ENCODE data around the gene KDM4C. TPM values are rescaled to one million over a fixed set of nuclear protein-coding genes. Genes with fewer than 3 reads are reported as not detected.

Gene KDM4C
- total and polyA plus RNA-seq, 2 of the 4 experiments (the other 2 are of a cell fraction) = 11.8 to 23.8 TPM

DNA sequence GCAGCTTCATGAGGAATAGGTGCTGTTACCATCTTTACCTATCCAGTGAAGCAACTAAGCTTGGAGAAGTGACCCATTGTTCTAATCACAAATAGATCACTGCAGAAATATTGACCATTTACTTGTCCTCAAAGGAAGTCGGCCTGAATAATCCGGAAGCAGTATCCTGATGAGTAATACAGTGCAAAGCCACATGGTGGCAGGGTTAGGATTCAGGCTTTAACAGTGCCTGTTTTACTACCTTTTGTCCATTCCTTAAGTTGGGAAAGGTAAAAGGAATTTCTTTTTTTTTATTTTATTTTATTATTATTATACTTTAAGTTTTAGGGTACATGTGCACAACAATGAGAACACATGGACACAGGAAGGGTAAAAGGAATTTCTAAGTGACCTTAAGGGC lies 336.3 kb downstream of the KDM4C start:
- in situ Hi-C loops (cut with MboI; ENCODE audit: low sequenced_read_pairs) = no loop called here
- intact Hi-C loops (cut with micrococcal nuclease) = no loop called here
- CTCF ChIA-PET = interaction anchor here (0.6 kb wide), 1 partner anchor 238 kb away, joined by 3 read pairs; no protein-coding TSS in a partner anchor

More for the DNA sequence above, 336.3 kb downstream of the KDM4C start:
- H3K9me1 ChIP-seq (ENCODE audit: insufficient read depth, low read length) = peaks cover 4% of the 10 kb centered on the region; the same call in 1 of the 2 replicates
- no peak overlapping the region for H2BK5ac ChIP-seq (ENCODE audit: low read depth, low read length, poor library complexity, severe bottlenecking)
- H2BK20ac ChIP-seq (ENCODE audit: low read depth, low read length) = no peak overlapping the region
- no peak for TF ChIP-seq MAZ (IDR thresholded peaks at IDR 0.05; ENCODE audit: borderline replicate concordance, low read depth, low read length)
- peak; percentile 34; the same call in 1 of the 2 replicates for TF ChIP-seq RAD21 (IDR thresholded peaks at IDR 0.05; ENCODE audit: low read length)
- TF ChIP-seq BHLHE40 (IDR thresholded peaks at IDR 0.05; ENCODE audit: low read depth, low read length) = no peak
- no peak for TF ChIP-seq MXI1 (IDR thresholded peaks at IDR 0.05; ENCODE audit: borderline replicate concordance, low read depth, low read length)
- TF ChIP-seq, protein P1, sequence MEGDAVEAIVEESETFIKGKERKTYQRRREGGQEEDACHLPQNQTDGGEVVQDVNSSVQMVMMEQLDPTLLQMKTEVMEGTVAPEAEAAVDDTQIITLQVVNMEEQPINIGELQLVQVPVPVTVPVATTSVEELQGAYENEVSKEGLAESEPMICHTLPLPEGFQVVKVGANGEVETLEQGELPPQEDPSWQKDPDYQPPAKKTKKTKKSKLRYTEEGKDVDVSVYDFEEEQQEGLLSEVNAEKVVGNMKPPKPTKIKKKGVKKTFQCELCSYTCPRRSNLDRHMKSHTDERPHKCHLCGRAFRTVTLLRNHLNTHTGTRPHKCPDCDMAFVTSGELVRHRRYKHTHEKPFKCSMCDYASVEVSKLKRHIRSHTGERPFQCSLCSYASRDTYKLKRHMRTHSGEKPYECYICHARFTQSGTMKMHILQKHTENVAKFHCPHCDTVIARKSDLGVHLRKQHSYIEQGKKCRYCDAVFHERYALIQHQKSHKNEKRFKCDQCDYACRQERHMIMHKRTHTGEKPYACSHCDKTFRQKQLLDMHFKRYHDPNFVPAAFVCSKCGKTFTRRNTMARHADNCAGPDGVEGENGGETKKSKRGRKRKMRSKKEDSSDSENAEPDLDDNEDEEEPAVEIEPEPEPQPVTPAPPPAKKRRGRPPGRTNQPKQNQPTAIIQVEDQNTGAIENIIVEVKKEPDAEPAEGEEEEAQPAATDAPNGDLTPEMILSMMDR (conservative IDR thresholded peaks at IDR 0.05; ENCODE audit: low read depth, low read length) = 0 out of 2 replicates have a peak, but pooled peaks have one; percentile 29
- 0 out of 2 replicates have a peak, but pooled peaks have one; percentile 15 for TF ChIP-seq SMC3 (IDR thresholded peaks at IDR 0.05; ENCODE audit: low read depth, low read length)
- TF ChIP-seq, protein P2, sequence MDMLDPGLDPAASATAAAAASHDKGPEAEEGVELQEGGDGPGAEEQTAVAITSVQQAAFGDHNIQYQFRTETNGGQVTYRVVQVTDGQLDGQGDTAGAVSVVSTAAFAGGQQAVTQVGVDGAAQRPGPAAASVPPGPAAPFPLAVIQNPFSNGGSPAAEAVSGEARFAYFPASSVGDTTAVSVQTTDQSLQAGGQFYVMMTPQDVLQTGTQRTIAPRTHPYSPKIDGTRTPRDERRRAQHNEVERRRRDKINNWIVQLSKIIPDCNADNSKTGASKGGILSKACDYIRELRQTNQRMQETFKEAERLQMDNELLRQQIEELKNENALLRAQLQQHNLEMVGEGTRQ (IDR thresholded peaks at IDR 0.05; ENCODE audit: low read depth, low read length) = no peak
- TF ChIP-seq RCOR1 (IDR thresholded peaks at IDR 0.05; ENCODE audit: insufficient replicate concordance, low read length) = no peak
- TF ChIP-seq FOS (IDR thresholded peaks at IDR 0.05; ENCODE audit: low read depth, low read length) = no peak
- no peak for TF ChIP-seq POLR2A (IDR thresholded peaks at IDR 0.05; ENCODE audit: low read depth, low read length)
- no peak for TF ChIP-seq CHD1 (IDR thresholded peaks at IDR 0.05; ENCODE audit: low read depth, low read length)
- H3K79me1 ChIP-seq (ENCODE audit: low read depth in 1 of 2, low read length in 2 of 2) = no peaks in the 10 kb centered on the region
- no peak overlapping the region for H3K14ac ChIP-seq (replicated peaks; ENCODE audit: low read depth, low read length)
- no peak overlapping the region for H2AK9ac ChIP-seq (replicated peaks; ENCODE audit: low read depth, low read length, poor library complexity)
- no peak overlapping the region for H3K18ac ChIP-seq (ENCODE audit: low read depth, low read length)
- H3K27ac ChIP-seq (ENCODE audit: insufficient read depth, low read length) = no peak overlapping the region
- dilution Hi-C loops (cut with HindIII; ENCODE audit: low sequenced_read_pairs, unreplicated experiment) = no loop called here
- no peaks in the 10 kb centered on the region for H3K36me3 ChIP-seq (ENCODE audit: control insufficient read depth, insufficient read depth, low read length)
- no peak overlapping the region for H3K4me3 ChIP-seq (ENCODE audit: insufficient read depth, low read depth, low read length)
- H2AK5ac ChIP-seq (ENCODE audit: low read depth, low read length) = no peak overlapping the region
- WGBS, 2 experiments (ENCODE audit: extremely low coverage in 2 of 2, insufficient read length in 1 of 2) = no CpG with 5 or more reads among the region's 2 CpGs
- no peak overlapping the region for H3K4me2 ChIP-seq (ENCODE audit: low read depth, low read length)
- no peak overlapping the region for H3K9ac ChIP-seq (ENCODE audit: low read depth, low read length)
- DNase-seq (peak; percentile 24), ATAC-seq (ENCODE audit: low read depth) (no peak; the same call in 1 of the 2 replicates)
- no peak overlapping the region for H4K8ac ChIP-seq (ENCODE audit: low read depth in 2 of 2, low read length in 2 of 2)
- H3K23ac ChIP-seq (ENCODE audit: low read depth, low read length) = no peak overlapping the region
- no peaks in the 10 kb centered on the region for H4K20me1 ChIP-seq (ENCODE audit: insufficient read depth, low read length)
- POLR2A ChIA-PET (ENCODE audit: unreplicated experiment) = no interaction called here
- no peak overlapping the region for H2BK15ac ChIP-seq (ENCODE audit: low read depth, low read length)
- no peaks in the 10 kb centered on the region for H3K27me3 ChIP-seq (ENCODE audit: control insufficient read depth, insufficient read depth, low read length)
- H3K4ac ChIP-seq (ENCODE audit: low read depth, low read length) = no peak overlapping the region
- no peak overlapping the region for H4K91ac ChIP-seq (ENCODE audit: insufficient read depth, low read depth, low read length)
- no peak overlapping the region for H2AFZ ChIP-seq (replicated peaks; ENCODE audit: low read length, poor library complexity)
- no TSS peak for BruUV-seq (replicated peaks)
- H3K4me1 ChIP-seq (ENCODE audit: control insufficient read depth, insufficient read depth, low read length) = peaks cover 3% of the 10 kb centered on the region; the same call in 1 of the 2 replicates
- H4K5ac ChIP-seq (ENCODE audit: low read depth, low read length) = no peak overlapping the region
- H2BK120ac ChIP-seq (ENCODE audit: low read depth, low read length) = no peak overlapping the region
- H3K56ac ChIP-seq (ENCODE audit: extremely low read depth, insufficient read depth, low read length) = no peak overlapping the region
- no peaks in the 10 kb centered on the region for H3K9me3 ChIP-seq (ENCODE audit: control insufficient read depth, insufficient read depth, low read length)
